GM12878 (cell line): ENCODE measurements around the gene CTNNB1. TPM values are rescaled to one million over a fixed set of nuclear protein-coding genes. Genes with fewer than 3 reads are reported as not detected.

Source experiments
- ATAC-seq: fragments of 200-7000 bp; cut with Tn5 transposase; 3 replicates; pipeline ENCODE4 v1.9.1; 2020; ENCODE audit warnings: mild to moderate bottlenecking, moderate library complexity
- BruUV-seq: library from RNA; stranded (reverse); fragments of 400-500 nt; replicated peaks from 2 replicates; lab custom pipeline; 2021; lab: Mats Ljungman, UMichigan
- CTCF ChIA-PET: fragments of 300-600 bp; sonication (Branson Sonifier 250); formaldehyde crosslinking; extraction: SDS; loops from one replicate; lab custom pipeline; 2021; ENCODE audit warnings: inconsistent platforms; lab: Yijun Ruan, JAX
- POLR2A ChIA-PET: fragments of 350-600 bp; formaldehyde crosslinking; extraction: SDS; loops from one replicate; lab custom pipeline; 2021; ENCODE audit warnings: inconsistent platforms; lab: Charles Lee
- RAD21 ChIA-PET: fragments of 300-600 bp; sonication (Branson Sonifier 250); formaldehyde crosslinking; loops from one replicate; lab custom pipeline; 2023; ENCODE audit warnings: antibody characterized with exemption; ENCODE audit not compliant: unreplicated experiment; lab: Charles Lee
- SMC1A ChIA-PET: fragments of 300-600 bp; sonication (Branson Sonifier 250); formaldehyde crosslinking; loops from one replicate; lab custom pipeline; 2023; ENCODE audit not compliant: unreplicated experiment, uncharacterized antibody; lab: Charles Lee
- DNase-seq: peaks from one replicate; pipeline ENCODE4 v3.0.0-alpha.2; 2011; ENCODE audit warnings: low read depth, low spot score
- FAIRE-seq: peaks from 3 replicates; lab custom pipeline; 2011; peaks lifted over from hg19 to GRCh38; lab: Jason Lieb, UNC
- H2AFZ ChIP-seq: 2 replicates; pipeline ENCODE4 v1.6.0; 2011; ENCODE audit warnings: low read depth, low read length, control low read depth; ENCODE audit not compliant: control insufficient read depth
- H3K27ac ChIP-seq: 2 replicates; pipeline ENCODE4 v1.5.1; 2011; ENCODE audit warnings: control low read depth; ENCODE audit not compliant: control insufficient read depth, insufficient read depth
- H3K27me3 ChIP-seq, 2 experiments: replicated peaks in 1 of 2; 2 replicates each; pipeline versions ENCODE4 v1.6.0 to v1.6.1; 2011; ENCODE audit warnings: low read length in 1 of 2; ENCODE audit not compliant: control insufficient read depth in 2 of 2, insufficient read depth in 2 of 2
- H3K36me3 ChIP-seq, 2 experiments: 2 replicates each; pipeline ENCODE4 v1.5.1; 2011; ENCODE audit warnings: low read length in 1 of 2; ENCODE audit not compliant: control insufficient read depth in 2 of 2, insufficient read depth in 2 of 2
- H3K4me1 ChIP-seq: 2 replicates; pipeline ENCODE4 v1.6.1; 2011; ENCODE audit warnings: mild to moderate bottlenecking, low read length, moderate library complexity, mixed read lengths; ENCODE audit not compliant: control insufficient read depth, insufficient read depth
- H3K4me2 ChIP-seq: 2 replicates; pipeline ENCODE4 v1.6.0; 2011; ENCODE audit warnings: control low read depth; ENCODE audit not compliant: control insufficient read depth, insufficient read depth
- H3K4me3 ChIP-seq: fragments of 200-600 bp; sonication (generic); 2 replicates; pipeline ENCODE4 v1.5.1; 2016
- H3K79me2 ChIP-seq: 2 replicates; pipeline ENCODE4 v1.6.0; 2011; ENCODE audit warnings: low read length; ENCODE audit not compliant: control insufficient read depth, insufficient read depth
- H3K9ac ChIP-seq: 2 replicates; pipeline ENCODE4 v1.8.0; 2011; ENCODE audit warnings: low read length, control low read depth, mixed read lengths; ENCODE audit not compliant: control insufficient read depth, insufficient read depth
- H3K9me3 ChIP-seq: replicated peaks from 3 replicates; pipeline ENCODE4 v1.5.1; 2011; ENCODE audit warnings: mild to moderate bottlenecking, low read length; ENCODE audit not compliant: control insufficient read depth, insufficient read depth
- H4K20me1 ChIP-seq: 2 replicates; pipeline ENCODE4 v1.6.0; 2011; ENCODE audit not compliant: control insufficient read depth, insufficient read depth
- ATF2 ChIP-seq: IDR thresholded peaks from 2 replicates; pipeline ENCODE4 v1.6.1; 2012; ENCODE audit warnings: low read length, inconsistent platforms
- ELK1 ChIP-seq: IDR thresholded peaks from 2 replicates; pipeline ENCODE4 v1.6.1; 2012; ENCODE audit warnings: low read depth, low read length, improper control_type of control experiment
- HDGF ChIP-seq: fragments of 450-650 bp; IDR thresholded peaks from 2 replicates; pipeline ENCODE4 v1.6.1; 2016; ENCODE audit warnings: antibody characterized with exemption
- NR2F1 ChIP-seq: fragments of 450-650 bp; conservative IDR thresholded peaks from 2 replicates; pipeline ENCODE4 v1.6.1; 2017; ENCODE audit warnings: mild to moderate bottlenecking
- ZNF217 ChIP-seq: fragments of 450-650 bp; IDR thresholded peaks from 2 replicates; pipeline ENCODE4 v1.6.1; 2017; ENCODE audit warnings: antibody characterized with exemption, mild to moderate bottlenecking
- ZNF687 ChIP-seq: fragments of 450-650 bp; IDR thresholded peaks from 2 replicates; pipeline ENCODE4 v1.6.1; 2017; ENCODE audit warnings: mild to moderate bottlenecking, moderate library complexity
- WGBS: methylation state at CpG from one replicate; pipeline ENCODE4 v1.1.6; 2016; ENCODE audit warnings: low lambda C conversion rate; ENCODE audit not compliant: insufficient replicate concordance, insufficient coverage; ENCODE audit errors: missing lambda C conversion rate; 5-methylcytosine and 5-hydroxymethylcytosine counted together
- in situ Hi-C: fragments of 300-500 bp; cut with MboI; formaldehyde crosslinking; loops from 9 replicates; pipeline ENCODE4 v1.14.3; 2018; ENCODE audit warnings: mixed read lengths
- intact Hi-C: fragments of 100-400 bp; cut with micrococcal nuclease; formaldehyde crosslinking; loops from one replicate; pipeline ENCODE4 v1.14.2; 2022; ENCODE audit not compliant: unreplicated experiment
- polyA plus RNA-seq, 11 experiments: library from polyadenylated mRNA; depleted of rRNA in 4 of 11; unstranded in 6 of 11; stranded (reverse) in 5 of 11; fragments of >200 nt; fragmentation: Nextera tagmentation in 4 of 11; fragmentation: Illumina TruSeq in 1 of 11; extraction: Ambion mirVana in 4 of 11; extraction: Trizol in 1 of 11; gene quantifications; 1 replicate in 1 of 11; 2 replicates in 10 of 11; pipeline versions ENCODE4 v1.2.1 to v1.2.3, GENCODE V29; 2011 to 2016; ENCODE audit warnings: inconsistent platforms in 2 of 11, missing spikeins in 2 of 11, low read depth in 1 of 11
- total RNA-seq, 4 experiments: library from RNA; depleted of rRNA in 3 of 4; stranded (reverse); fragments of >200 nt in 3 of 4; fragmentation: Illumina TruSeq in 1 of 4; extraction: Trizol in 1 of 4; gene quantifications; 2 replicates each; pipeline versions ENCODE4 v1.2.1 to v1.2.3, GENCODE V29; 2013 to 2021

The CTNNB1 gene
- total and polyA plus RNA-seq, 10 of the 15 experiments (the other 5 are each of a cell fraction or from before 2014, with no cell fraction given) = 30.4 to 217 (median 138) TPM

DNA sequence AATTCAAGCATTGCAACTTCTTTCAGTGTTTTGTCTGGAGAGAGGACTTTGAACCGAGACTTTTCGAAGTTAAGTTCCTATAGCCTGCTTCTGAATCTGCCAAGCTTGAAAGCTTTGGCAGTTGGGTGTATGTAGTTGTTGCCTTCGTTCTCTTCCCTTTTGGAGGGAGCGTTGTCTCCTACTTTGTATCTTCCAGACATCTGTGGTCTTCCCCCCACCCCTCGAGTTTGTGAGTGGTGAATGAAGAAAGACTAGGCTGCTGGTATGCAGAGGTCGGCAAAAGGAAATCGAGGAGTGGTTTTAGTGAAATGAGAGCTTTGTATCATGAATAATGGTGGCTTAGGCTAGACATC, 1.3 kb downstream of the CTNNB1 start:
- no peak for FAIRE-seq
- Histone ChIP-seq H2AFZ (no peak overlapping the region), H3K9me3 (no peaks in the 10 kb centered on the region), H3K27ac (peak overlapping the region; percentile 11; the same call in 1 of the 2 replicates), H3K27me3 (no peaks in the 10 kb centered on the region), H3K79me2 (peaks cover 64% of the 10 kb centered on the region), H3K4me1 (0 out of 2 replicates have a peak, but pooled peaks cover 4% of the 10 kb centered on the region), H3K4me3 (peak overlapping the region; percentile 90), H3K4me2 (peak overlapping the region; percentile 84), H4K20me1 (0 out of 2 replicates have a peak, but pooled peaks cover 7% of the 10 kb centered on the region), H3K9ac (peak overlapping the region; percentile 73), H3K36me3 (no peaks in the 10 kb centered on the region)
- DNase-seq = no peak
- SMC1A ChIA-PET = interaction anchor here (0.7 to 4.6 kb wide), 6 partner anchors 8 to 124 kb away, joined by 3 to 29 read pairs (median 4); no protein-coding TSS in a partner anchor
- POLR2A ChIA-PET = interaction anchor here (3.5 kb wide), 1 partner anchor 15 kb away, joined by 13 read pairs; no protein-coding TSS in a partner anchor
- 2% methylated on average over 7 of the region's 7 CpGs for WGBS
- TF ChIP-seq ELK1 = no peak
- TF ChIP-seq ATF2 = no peak
- no peak for TF ChIP-seq HDGF
- no peak for TF ChIP-seq NR2F1
- no peak for TF ChIP-seq ZNF217
- no peak for TF ChIP-seq ZNF687
- CTCF ChIA-PET = interaction anchor here (0.8 kb wide), 1 partner anchor 9 kb away, joined by 3 read pairs; no protein-coding TSS in a partner anchor
- intact Hi-C loops = loop anchor here (5.0 kb wide), 5 partner anchors 228 to 873 kb away; partner anchors contain the start of gene RPL14
- ATAC-seq = peak; percentile 4; the same call in 2 of the 3 replicates
- BruUV-seq = no TSS peak
- in situ Hi-C loops = no loop called here
- RAD21 ChIA-PET = interaction anchor here (4.7 kb wide), 1 partner anchor 14 kb away, joined by 35 read pairs; no protein-coding TSS in a partner anchor
